ENCODE measurements around the gene USP28. TPM values are rescaled to one million over a fixed set of nuclear protein-coding genes. Genes with fewer than 3 reads are reported as not detected.

Gene USP28
- total RNA-seq, 1 donor from 2014 or later, result 14.2 TPM

DNA sequence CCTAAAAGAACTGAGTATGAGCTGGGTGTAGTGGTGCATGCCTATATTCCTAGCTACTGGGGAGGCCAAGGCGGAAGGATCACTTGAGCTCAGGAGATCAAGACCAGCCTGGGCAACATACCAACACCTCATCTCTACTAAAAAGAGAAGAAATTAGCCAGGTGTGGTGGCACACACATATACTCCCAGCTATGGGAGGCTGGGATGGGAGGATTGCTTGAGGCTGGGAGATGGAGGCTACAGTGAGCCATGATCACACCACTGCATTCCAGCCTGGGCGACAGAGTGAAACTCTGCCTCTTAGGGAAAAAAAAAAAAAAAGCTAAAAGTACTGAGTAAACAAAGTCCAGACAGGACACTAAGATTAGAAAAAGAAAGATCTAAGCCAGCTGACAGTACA, 25.8 kb upstream of the USP28 start:
- H3K4me3 Mint-ChIP-seq, result no peak overlapping the region
- H3K9ac ChIP-seq, result no peak overlapping the region
- H3K27me3 ChIP-seq, result no peaks in the 10 kb centered on the region
- no peak overlapping the region for H3K4me3 ChIP-seq
- H3K79me2 ChIP-seq (ENCODE audit: low read depth), result no peaks in the 10 kb centered on the region
- no peak for DNase-seq (ENCODE audit: low spot score)
- H3K36me3 Mint-ChIP-seq, result no peaks in the 10 kb centered on the region
- H3K9me3 ChIP-seq (ENCODE audit: low read depth), result no peaks in the 10 kb centered on the region
- H3K9me3 Mint-ChIP-seq, result no peaks in the 10 kb centered on the region
- H3K27ac Mint-ChIP-seq, result no peak overlapping the region
- no peaks in the 10 kb centered on the region for H4K20me1 ChIP-seq (ENCODE audit: low read depth)
- H3K4me2 ChIP-seq, result no peak overlapping the region
- TF ChIP-seq, protein P1, sequence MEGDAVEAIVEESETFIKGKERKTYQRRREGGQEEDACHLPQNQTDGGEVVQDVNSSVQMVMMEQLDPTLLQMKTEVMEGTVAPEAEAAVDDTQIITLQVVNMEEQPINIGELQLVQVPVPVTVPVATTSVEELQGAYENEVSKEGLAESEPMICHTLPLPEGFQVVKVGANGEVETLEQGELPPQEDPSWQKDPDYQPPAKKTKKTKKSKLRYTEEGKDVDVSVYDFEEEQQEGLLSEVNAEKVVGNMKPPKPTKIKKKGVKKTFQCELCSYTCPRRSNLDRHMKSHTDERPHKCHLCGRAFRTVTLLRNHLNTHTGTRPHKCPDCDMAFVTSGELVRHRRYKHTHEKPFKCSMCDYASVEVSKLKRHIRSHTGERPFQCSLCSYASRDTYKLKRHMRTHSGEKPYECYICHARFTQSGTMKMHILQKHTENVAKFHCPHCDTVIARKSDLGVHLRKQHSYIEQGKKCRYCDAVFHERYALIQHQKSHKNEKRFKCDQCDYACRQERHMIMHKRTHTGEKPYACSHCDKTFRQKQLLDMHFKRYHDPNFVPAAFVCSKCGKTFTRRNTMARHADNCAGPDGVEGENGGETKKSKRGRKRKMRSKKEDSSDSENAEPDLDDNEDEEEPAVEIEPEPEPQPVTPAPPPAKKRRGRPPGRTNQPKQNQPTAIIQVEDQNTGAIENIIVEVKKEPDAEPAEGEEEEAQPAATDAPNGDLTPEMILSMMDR (IDR thresholded peaks at IDR 0.05), result no peak
- H3K36me3 ChIP-seq, result no peaks in the 10 kb centered on the region
- peaks cover 11% of the 10 kb centered on the region for H3K27me3 Mint-ChIP-seq (ENCODE audit: insufficient read depth, low read depth)
- no peaks in the 10 kb centered on the region for H3F3A ChIP-seq (ENCODE audit: low read depth)
- no peak overlapping the region for H3K27ac ChIP-seq
- peaks cover 8% of the 10 kb centered on the region for H3K4me1 ChIP-seq
- H3K4me1 Mint-ChIP-seq, result peaks cover 7% of the 10 kb centered on the region
- no peak overlapping the region for H2AFZ ChIP-seq (replicated peaks)

DNA sequence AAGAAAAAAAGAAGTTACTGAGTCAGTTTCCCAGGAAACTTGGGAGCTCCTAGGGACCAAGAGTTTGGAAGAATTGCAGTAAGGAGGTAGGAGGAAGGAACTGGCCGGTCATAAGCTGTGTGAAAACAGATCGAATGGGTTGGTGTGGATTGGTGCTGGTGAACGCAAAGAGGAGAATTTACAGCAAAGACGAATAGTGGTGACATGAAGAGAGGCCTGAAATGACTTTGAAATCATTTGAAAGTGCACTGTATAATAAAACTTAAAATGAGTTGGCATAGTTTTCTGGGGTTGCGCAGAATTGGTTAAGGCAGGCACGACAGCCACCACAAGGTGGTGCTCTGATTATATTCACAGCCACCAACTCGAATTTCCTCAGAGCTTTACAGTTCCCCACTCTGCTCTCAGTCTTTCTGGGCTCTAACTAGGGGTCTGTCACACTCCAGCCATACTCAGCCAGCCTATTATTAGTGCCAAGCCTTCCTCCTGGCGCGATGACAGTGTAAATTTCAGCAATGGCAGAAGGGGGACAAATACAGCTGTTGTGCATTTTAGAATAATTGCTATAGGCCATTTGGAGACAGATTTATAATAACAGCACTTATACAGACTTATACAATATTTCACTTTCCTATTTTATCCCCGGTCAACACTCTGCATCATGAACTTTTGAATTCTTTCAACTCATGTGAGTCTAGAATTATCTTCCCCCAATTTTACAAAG, 20.9 kb upstream of the USP28 start:
- Histone ChIP-seq H3K4me1 (peaks cover 6% of the 10 kb centered on the region), H3K36me3 (no peaks in the 10 kb centered on the region), H3K27ac (no peak overlapping the region), H4K20me1 (ENCODE audit: low read depth) (no peaks in the 10 kb centered on the region), H3K4me2 (no peak overlapping the region), H3K9me3 (ENCODE audit: low read depth) (no peaks in the 10 kb centered on the region), H3K79me2 (ENCODE audit: low read depth) (no peaks in the 10 kb centered on the region), H3K27me3 (no peaks in the 10 kb centered on the region), H2AFZ (replicated peaks) (no peak overlapping the region), H3K9ac (no peak overlapping the region), H3K4me3 (no peak overlapping the region), H3F3A (ENCODE audit: low read depth) (no peaks in the 10 kb centered on the region)
- TF ChIP-seq EZH2phosphoT487 (IDR thresholded peaks at IDR 0.05) (no peak), EZH2 (IDR thresholded peaks at IDR 0.05) (no peak)
- TF ChIP-seq, protein P1 (IDR thresholded peaks at IDR 0.05), result peak; percentile 85
- H3K36me3 Mint-ChIP-seq, result no peaks in the 10 kb centered on the region
- no peak overlapping the region for H3K4me3 Mint-ChIP-seq
- peak overlapping the region; percentile 26 for H3K27ac Mint-ChIP-seq
- H3K27me3 Mint-ChIP-seq (ENCODE audit: insufficient read depth, low read depth), result peaks cover 7% of the 10 kb centered on the region
- H3K4me1 Mint-ChIP-seq, result peaks cover 20% of the 10 kb centered on the region
- no peaks in the 10 kb centered on the region for H3K9me3 Mint-ChIP-seq
- peak; percentile 69 for DNase-seq (ENCODE audit: low spot score)

DNA sequence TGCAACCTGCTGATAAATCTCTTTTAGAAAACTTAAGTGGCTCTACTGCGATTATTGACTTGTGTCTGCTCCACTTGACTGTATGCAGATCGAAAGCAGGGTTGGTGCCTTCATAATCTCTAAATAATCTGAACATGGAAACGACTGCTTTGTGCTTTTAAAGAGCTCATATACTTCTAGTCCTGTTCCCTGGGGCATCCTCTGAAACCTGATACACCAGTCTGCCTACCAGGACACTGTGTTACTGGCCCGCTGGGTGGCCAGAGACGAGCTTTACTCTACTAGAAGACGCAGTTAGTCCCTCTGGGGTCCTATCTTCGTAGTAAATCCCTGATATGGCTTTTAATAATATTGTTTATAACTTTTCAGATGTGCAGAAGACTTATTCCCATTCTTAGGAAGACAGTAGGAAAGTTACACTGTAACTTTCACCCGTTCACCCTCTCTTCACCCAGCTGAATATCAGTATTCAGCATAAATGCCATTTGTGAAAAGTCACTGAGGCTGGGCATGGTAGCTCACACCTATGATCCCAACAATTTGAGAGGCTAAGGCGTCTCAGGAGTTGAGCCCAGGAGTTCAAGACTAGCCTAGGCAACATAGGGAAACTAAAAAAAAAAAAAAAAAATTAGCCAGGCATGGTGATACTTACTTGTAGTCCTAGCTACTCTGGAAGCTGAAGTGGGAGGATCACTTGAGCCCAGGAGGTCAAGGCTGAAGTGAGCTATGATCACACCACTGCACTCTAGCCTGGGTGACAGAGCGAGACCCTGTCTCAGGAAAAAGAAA, 20.2 kb upstream of the USP28 start:
- no peak overlapping the region for H3K27ac Mint-ChIP-seq
- Histone ChIP-seq H3K9me3 (ENCODE audit: low read depth) (no peaks in the 10 kb centered on the region), H3K9ac (no peak overlapping the region), H3K27ac (no peak overlapping the region), H2AFZ (replicated peaks) (no peak overlapping the region), H3K4me3 (no peak overlapping the region), H3K4me2 (no peak overlapping the region), H4K20me1 (ENCODE audit: low read depth) (no peaks in the 10 kb centered on the region), H3K4me1 (peaks cover 6% of the 10 kb centered on the region), H3K27me3 (no peaks in the 10 kb centered on the region), H3K36me3 (no peaks in the 10 kb centered on the region), H3F3A (ENCODE audit: low read depth) (no peaks in the 10 kb centered on the region), H3K79me2 (ENCODE audit: low read depth) (no peaks in the 10 kb centered on the region)
- TF ChIP-seq EZH2phosphoT487 (IDR thresholded peaks at IDR 0.05) (no peak), EZH2 (IDR thresholded peaks at IDR 0.05) (no peak)
- TF ChIP-seq, protein P1 (IDR thresholded peaks at IDR 0.05), result no peak
- H3K27me3 Mint-ChIP-seq (ENCODE audit: insufficient read depth, low read depth), result peaks cover 4% of the 10 kb centered on the region
- no peak overlapping the region for H3K4me3 Mint-ChIP-seq
- no peaks in the 10 kb centered on the region for H3K36me3 Mint-ChIP-seq
- H3K4me1 Mint-ChIP-seq, result peaks cover 20% of the 10 kb centered on the region
- DNase-seq (ENCODE audit: low spot score), result peak; percentile 54
- H3K9me3 Mint-ChIP-seq, result no peaks in the 10 kb centered on the region
